NOMO-1 treated with DMSO at 0.1 percent for 48 hours (cell line): ENCODE results near the gene RAPGEF2.
"Not testable (repeated sequence)": the region's sequence is repeated elsewhere in the genome, so short reads cannot be mapped to it uniquely, and the experiment has no call there.

ENCODE experiments used
- DNase-seq: peaks from one replicate; lab custom pipeline; 2025; ENCODE audit not compliant: unreplicated experiment; lab: John Stamatoyannopoulos, UW

RAPGEF2 gene

DNA sequence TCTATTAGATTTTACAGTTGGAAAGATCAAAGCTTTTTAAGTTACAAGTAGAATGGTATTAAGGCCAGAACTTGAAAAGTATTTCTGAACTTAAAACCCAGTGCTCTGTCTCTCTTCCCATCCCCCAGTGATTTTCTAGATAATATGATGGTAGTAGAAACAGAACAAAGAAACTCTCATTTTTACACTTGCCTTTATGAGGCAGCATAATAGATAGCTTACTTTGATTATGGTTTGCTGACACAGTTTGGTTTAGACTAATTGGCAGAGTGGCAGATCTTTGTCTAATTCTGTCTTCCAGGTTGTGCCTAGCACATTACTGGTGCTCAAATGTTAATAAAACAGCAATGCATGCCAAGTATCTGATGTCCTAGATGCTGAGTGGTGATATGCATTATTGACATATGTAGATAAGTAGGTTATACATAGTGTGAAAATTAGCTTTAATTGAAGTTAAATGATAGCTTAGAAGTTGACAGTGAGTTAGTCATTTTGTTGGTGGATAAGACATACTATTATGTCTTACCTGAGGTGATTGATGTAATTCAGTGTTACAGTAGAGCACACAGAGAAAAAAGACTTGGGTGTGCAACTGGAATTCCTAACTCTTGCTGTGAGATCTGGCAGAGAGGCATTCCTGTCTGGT is 4.3 kb upstream of the RAPGEF2 start:
- no peak for DNase-seq

DNA sequence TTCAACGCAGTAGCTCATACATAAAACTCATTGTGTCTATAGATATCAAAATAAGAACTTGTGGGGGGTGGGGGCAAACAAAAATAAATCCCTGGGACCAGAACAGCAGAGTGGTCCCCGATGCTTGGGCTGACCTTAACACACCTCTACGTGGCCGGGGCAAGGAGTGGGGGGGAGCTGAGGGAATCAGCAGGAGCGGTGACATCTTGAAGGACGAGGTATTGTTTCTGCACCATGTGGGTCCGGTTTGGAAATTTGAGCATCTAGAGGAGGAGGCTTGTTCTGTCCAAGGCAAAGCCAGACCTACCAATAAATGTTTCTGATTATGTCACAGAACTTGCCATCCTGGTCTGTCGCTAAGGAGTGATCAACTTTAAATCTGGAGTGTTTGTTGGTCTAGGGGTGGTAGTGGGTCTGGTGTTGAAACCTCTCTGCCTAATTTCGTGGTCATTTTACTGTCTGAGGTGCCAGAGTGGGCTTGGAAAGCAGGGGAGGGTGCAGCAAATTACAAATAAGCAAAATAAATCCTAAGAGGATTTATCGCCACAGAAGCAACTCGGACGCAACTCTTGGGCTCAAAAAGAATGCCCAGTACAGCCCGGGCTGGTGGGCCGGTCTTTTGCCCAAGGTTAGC is 774 bp upstream of the RAPGEF2 start:
- DNase-seq = peak; percentile 2

DNA sequence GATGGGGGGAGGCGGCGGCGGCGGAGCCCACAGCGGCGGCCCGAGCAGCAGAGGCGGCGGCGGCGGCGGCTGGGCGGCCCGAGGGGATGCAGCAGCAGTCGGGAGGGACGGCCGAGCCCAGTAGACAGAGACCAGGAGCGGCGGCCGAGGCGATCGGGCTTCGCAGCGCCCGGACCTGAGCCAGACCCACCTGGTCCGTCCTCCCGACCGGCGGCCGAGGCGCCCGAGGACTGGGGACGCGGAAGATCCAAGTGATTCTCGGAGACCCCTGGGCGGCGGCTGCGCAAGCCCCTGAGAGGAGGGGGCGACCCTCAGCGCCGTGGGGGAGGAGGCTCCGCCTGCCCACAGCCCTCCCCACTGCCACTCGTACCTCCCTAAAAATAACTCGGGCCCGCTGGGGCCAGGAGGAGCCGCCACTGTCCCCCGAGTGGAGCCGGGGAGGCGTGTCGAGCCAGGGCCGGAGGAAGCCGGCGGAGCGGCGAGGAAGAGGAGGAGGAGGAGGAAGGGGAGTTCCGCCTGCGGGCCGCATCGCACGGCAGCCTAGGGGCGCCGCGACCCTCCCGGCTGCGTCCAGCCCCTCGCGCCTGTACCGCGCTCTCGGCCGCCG is 608 bp downstream of the RAPGEF2 start:
- DNase-seq = peak; percentile 5

DNA sequence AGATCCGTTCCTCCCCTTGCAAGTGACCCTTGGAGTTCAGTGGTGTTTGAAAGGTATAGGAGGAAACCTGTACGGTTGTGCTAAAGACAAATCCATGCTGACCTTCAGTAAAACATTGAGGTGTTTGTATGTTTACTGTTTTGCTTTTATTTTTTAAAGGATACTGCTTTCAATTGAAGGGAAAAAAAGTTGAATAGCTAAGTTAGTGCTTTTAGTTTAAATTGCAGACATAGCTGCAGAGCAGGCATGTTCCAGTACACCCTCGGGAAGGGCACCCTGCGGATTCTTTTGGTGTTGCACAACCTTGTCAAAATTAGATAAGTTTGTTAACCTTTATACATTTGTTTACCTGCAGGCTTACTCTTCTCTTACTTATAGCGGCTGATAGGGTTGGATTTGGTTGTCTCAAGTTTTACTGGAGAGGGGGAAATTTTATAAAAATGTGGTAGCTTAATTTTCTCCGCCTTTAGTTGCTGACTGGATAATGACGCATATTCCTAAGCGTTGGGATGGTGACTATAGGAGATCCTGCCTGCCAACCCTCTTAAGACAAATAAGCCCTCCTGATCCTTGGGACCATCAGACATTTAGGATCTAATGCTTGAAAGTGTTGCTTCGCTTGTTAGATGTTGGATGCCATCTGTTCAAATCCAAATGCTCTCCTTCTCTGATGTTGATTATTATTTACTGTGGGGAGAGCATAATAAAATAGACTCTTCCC is 2.0 kb downstream of the RAPGEF2 start:
- DNase-seq = peak; percentile 3

DNA sequence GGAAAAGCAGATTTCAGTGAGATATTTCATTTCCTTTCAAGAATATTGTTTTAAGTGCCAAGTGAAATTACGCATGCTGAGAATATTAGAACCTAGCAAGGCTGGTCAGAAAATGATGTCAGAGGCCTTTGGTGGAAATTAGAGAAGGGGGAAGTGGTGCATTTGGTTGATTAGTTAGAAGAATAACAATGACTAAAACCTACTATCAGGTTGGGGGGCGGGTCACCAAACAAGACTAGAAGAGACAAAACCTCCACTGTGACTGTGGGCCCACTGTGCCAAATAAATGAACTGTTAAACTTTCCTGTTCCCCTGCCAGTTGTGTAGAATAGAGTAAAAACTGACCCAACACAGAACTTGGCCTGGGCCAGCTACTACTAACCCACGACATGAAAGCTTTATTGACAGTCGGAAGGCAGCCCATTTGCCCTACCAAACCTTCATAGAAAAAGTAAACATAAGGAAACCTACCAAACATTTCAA is 2.9 kb downstream of the RAPGEF2 start:
- peak; percentile 44 for DNase-seq

DNA sequence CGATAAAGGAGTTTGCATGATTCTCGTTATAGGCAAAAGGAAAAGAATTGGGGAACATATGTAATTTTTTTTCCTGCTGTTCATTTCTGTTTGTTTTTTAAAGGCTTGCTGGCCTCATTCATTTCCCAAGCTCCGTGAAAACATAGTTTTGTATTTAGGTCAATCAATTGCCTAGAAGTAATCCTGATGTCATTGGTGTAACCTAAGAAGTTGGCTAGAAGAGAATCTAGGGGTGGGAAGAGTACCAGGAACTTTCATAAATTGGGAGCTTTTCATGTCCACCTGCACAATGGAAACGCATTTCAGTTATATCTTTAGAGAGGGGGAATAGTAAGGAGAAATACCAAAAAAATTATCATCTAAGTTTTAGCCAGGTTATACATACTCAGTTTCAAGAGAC is 3.8 kb downstream of the RAPGEF2 start:
- DNase-seq = no peak

DNA sequence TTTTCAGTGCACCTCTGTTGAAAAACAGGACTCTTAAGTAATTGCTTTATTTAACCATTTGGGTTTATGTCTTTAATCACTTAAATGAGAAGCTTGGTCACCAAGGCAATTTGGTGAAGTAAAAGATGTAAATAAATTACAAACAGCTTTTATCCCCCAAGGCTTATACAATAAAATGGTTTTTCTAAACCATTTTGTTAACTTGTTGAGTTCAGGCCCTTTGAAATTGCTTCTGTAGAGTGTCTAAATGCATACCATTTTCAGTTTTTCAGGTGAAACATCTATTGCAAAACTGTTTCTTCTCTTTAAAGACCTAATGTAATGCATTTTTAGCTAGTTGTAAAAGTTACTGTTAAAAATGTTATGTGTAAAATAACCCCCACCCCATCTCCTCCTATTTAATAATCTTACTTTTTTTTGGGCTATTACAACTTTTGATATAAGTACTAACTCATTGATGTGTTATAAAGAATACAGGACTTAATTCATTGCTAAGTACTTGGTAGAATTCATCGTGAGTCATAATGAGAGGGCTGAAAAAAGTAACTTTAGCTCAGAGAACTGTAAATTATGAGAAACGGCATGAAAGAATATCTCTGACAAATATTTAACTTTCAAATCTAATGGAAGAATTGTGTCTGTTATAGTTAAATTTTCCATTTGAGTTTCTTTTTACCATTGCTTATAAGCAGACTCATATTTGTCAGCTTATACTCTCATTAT is 4.5 kb downstream of the RAPGEF2 start:
- DNase-seq = no peak

DNA sequence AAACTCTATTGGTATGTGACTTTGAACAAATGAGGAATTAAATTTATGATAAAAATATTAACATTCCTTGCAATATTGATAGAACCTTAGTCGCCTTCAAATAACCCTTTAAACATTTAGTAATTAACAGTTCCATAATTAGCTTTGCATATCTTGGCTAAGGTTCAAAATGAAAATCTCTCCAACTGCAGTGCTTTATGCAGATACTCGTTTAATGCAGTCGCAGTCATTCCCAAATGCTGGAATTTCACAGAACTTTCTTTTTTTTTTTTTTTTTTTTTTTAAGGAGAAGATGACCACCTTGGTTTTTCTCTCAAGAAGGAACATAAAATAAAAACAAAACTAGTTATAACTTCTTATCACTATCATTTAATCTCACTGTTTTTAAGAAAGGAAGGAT is 5.2 kb downstream of the RAPGEF2 start:
- no peak for DNase-seq

DNA sequence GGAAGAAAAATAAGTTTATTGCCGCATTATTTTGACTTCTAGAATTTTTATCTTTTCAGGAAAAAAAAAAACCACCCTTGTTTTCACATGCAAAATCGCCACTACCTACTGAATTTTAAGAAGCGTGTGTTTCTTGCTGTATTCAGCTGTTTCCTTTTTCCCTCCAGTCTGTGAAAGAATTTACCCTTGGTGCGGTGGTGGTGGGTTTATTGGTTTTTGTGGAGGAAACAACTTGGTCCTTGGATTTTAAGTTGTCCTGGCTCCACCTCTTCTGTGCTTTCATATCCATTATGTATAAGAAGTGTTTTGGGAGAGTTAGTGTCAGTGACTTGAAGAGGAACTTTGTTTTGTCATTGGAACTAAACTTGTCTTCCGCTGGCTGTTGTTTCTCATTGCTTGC is 8.1 kb downstream of the RAPGEF2 start:
- no peak for DNase-seq

DNA sequence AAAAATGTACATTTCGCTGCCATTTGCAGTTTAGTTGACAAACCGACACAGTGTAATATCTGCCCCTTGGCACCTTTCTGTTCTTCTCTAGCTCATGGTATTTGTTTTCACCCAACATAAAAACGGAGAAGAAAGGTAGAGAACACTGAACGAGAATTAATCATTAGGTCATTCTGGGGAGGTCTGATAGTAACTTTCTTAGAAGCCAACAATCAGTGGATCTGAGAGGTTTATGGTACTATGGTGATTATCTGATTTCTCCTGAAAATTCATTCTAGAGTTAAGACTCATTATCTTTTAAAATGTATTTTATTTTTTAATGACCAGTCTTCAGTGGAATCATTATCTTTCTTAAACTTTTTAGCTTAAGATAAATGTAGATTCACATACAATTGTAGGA is 8.5 kb downstream of the RAPGEF2 start:
- no peak for DNase-seq

DNA sequence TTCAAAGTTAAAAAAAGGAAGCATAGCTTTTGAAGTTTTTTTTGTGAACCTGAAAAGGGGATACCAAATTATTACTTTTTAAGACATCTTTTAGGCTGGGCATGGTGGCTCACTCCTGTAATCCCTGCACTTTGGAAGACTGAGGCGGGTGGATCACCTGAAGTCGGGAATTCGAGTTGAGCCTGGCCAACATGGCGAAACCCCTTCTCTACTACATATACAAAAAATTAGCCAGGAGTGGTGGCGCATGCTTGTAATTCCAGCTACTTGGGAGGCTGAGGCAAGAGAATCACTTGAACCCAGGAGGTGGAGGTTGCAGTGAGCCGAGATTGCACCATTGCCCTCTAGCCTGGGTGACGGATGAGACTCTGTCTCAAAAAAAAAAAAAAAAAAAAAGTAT is 10.5 kb downstream of the RAPGEF2 start:
- not testable (repeated sequence) for DNase-seq

DNA sequence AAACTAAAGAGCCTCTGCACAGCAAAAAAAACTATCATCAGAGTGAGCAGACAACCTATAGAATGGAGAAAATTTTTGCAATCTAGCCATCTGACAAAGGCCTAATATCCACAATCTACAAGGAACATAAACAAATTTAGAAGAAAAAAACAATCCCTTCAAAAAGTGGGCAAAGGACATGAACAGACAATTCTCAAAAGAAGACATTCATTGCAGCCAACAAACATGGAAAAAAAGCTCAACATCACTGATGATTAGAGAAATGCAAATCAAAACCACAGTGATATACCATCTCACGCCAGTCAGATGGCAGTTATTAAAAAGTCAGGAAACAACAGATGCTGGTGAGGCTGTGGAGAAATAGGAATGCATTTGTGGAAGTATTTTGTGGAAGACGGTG is 13.2 kb downstream of the RAPGEF2 start:
- not testable (repeated sequence) for DNase-seq

DNA sequence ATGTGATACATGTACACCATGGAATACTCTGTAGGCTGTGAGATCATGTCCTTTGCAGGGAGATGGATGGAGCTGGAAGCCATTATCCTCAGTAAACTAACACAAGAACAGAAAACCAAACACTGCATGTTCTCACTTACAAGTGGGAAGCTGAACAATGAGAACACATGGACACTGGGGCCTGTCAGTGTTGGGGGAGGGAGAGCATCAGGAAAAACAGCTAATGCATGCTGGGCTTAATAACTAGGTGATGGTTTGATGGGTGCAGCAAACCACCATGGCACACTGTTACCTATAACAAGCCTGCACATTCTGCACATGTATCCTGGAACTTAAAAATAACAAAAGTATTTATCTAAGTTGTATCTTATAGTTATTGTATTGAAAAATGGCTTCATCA is 13.8 kb downstream of the RAPGEF2 start:
- DNase-seq = not testable (repeated sequence)

DNA sequence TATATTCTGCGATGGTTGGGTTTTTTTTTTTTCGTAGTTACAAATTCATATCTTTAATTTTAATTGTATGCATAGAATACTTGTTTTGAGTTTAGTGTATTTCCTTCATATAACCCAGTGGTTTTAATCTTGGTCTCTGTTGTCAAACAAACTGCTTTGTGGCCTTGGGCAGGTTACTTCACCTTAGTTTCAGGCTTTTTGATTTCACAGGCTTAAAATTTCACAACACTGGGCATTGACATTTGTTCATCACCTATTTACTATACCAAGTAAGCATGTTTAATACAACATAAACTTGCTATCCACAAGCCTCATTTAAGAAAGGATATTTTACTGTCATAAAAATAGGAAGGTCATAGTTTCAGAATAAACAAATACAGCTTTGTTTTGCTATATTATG is 14.7 kb downstream of the RAPGEF2 start:
- DNase-seq = no peak

DNA sequence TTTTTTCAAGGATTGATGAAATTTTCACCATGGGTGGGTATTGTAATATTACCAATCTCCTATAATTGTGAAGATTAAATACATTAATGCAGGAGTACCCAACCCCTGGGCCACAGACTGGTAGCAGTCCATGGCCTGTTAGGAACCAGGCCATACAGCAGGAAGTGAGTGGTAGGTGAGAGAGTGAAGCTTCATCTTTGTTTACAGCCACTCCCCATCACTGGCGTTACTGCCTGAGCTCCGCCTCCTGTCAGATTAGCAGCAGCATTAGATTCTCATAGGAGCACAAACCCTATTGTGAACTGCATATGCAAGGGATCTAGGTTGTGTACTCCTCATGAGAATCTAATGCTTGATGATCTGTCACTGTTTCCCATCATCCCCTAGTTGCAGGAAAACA is 15.1 kb downstream of the RAPGEF2 start:
- no peak for DNase-seq

DNA sequence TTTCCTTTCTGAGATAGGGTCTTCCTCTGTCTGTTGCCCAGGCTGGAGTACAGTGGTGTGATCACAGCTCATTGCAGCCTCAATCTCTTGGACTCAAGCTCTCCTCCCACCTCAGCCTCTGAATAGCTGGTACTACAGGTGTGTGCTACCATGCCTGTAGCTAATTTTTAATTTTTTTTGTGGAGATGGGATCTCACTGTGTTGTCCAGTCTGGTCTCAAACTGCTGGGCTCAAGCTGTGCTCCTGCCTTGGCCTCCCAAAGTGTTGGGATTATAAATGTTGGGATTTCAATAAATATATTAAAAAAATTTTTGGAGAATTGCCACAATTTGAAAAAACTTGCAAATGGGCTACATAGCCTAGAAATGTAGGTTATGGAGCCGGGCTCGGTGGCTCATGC is 18.5 kb downstream of the RAPGEF2 start:
- no peak for DNase-seq

DNA sequence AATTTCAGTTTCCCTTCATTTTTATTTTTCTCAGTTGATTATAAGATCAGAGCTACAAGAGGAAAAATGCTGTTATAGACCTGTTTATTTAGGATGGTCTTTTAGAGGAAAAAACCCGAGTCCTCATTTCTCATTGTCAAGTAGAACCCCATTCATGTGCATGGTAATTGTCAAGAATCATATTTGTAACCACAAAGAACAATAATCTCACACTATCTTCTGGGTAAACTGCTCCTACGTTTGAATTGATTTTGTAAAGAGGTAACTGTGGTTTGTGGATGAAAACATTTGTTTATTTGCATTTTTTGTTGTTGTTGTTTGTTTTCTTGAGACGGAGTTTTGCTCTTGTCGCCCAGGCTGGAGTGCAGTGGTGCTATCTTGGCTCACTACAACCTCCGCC is 23.8 kb downstream of the RAPGEF2 start:
- DNase-seq = no peak

DNA sequence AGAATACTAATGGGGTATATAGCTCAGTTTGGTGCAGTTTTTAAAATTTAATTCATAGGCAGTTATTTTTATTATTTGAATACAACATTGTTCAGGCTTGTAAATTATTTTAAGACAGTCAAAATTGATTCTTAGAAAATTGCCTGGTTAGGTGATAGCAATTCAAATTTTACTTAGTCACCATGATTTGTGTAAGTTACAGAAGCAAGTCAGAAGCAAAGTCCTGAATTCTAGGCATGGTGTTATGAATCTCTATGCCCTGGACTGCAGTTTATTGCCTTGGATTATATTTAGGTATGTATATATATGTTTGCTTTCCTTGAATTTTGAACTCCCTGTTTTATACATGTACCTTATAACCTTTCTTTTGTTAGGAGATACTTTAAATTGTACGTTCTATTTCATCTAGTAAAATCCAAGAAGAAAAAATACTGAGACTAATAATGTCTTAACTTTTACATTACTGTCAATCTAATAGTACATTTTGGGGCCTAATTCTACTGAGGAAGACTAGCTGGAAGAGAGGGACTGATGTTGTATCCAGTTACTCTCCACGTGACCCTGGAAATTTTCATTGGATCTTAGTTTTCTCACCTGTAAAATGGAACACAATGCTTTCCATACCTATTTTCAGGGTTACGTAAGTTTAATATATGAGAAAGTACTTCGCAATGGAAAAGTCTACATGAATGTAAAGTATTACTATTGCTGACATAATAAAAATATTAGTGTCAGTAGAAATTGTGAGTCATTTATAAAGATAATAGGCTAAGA is 25.1 kb downstream of the RAPGEF2 start:
- no peak for DNase-seq

DNA sequence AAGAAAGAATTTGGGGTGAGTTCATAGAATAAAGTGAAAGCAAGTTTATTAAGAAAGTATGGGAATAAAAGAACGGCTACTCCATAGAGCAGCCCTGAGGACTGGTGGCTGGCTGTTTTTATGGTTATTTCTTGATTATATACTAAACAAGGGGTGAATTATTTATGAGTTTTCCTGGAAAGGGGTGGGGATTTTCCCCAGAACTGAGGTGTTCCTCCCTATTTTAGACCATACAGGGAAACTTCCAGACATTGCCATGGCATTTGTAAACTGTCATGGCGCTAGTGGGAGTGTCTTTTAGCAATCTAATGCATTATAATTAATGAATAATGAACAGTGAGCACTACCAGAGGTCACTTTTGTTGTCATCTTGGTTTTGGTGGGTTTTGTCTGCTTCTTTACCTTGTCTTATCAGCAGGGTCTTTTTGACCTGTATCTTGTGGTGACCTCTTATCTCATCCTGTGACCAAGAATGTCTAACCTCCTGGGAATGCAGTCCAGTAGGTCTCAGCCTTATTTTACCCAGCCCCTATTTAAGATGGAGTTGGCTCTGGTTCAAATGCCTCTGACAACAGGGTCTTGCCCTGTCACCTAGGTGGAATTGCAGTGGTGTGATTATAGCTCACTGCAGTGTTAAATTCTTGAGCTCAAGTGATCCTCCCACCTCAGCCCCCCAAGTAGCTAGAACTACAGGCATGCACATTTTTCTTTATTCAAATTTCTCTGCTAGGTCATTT is 27.1 kb downstream of the RAPGEF2 start:
- no peak for DNase-seq

DNA sequence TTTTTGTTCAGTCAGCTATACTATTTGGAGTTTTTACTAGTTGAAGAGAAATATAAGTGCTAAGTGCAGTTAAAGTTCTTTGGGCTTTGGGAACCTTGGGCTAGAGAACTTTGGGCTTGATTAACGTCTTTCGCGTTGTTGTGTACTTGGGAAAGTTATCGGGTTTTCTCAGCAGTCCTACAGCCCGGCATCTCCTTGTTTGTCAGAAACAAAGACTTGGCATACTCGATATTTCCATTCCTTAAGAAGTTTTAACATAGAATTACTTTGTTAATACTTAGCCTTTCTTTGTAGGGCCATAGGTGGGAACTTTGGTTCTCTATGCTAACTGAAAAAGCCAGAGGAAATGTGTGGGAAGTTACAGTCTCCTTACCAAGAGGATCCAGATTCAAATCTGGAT is 28.7 kb downstream of the RAPGEF2 start:
- DNase-seq = no peak
